Gastroesophageal sphincter (tissue), 3 donors: ENCODE data around the gene GOLGA8O.
"Not testable (repeated sequence)": the region's sequence is repeated elsewhere in the genome, so short reads cannot be mapped to it uniquely, and the experiment has no call there.

Experiments
- CTCF ChIP-seq, 4 experiments: fragments of 200-600 bp in 2 of 4; fragments of 450-650 bp in 2 of 4; sonication (generic) in 1 of 4; IDR thresholded peaks; one replicate each; pipeline ENCODE4 v1.5.1; 2017 to 2019; ENCODE audit warnings: antibody characterized with exemption in 4 of 4, mild to moderate bottlenecking in 2 of 4, moderate library complexity in 2 of 4
- POLR2A ChIP-seq, 2 donors: fragments of 450-650 bp; IDR thresholded peaks; one replicate each; pipeline ENCODE4 v1.6.1; 2017; ENCODE audit warnings: antibody characterized with exemption in 2 of 2, mild to moderate bottlenecking in 2 of 2, moderate library complexity in 1 of 2
- POLR2AphosphoS5 ChIP-seq: sonication (generic); formaldehyde crosslinking; IDR thresholded peaks from one replicate; pipeline ENCODE4 v1.6.1; 2017; ENCODE audit warnings: antibody characterized with exemption

- not testable (repeated sequence) for TF ChIP-seq CTCF (IDR thresholded peaks at IDR 0.05); POLR2AphosphoS5; POLR2A (IDR thresholded peaks at IDR 0.05)
These were observed 27.8 kb downstream of the GOLGA8O start for GRCh38 chr15:32427635-32428034.
